Stimulated activated CD4-positive, alpha-beta T cell treated with anti-CD3 and anti-CD28 coated beads, Interleukin-12 subunit alpha, Interleukin-12 subunit beta, amount 100 ng/mL, for 48 hours (primary cell): Measurements from ENCODE around the gene NXPH4.

Source experiments
- DNase-seq, 3 donors: peaks; one replicate each; pipeline ENCODE4 v3.0.0-alpha.2; 2020; ENCODE audit warnings: low read depth in 2 of 3, low spot score in 1 of 3

The NXPH4 gene

DNA sequence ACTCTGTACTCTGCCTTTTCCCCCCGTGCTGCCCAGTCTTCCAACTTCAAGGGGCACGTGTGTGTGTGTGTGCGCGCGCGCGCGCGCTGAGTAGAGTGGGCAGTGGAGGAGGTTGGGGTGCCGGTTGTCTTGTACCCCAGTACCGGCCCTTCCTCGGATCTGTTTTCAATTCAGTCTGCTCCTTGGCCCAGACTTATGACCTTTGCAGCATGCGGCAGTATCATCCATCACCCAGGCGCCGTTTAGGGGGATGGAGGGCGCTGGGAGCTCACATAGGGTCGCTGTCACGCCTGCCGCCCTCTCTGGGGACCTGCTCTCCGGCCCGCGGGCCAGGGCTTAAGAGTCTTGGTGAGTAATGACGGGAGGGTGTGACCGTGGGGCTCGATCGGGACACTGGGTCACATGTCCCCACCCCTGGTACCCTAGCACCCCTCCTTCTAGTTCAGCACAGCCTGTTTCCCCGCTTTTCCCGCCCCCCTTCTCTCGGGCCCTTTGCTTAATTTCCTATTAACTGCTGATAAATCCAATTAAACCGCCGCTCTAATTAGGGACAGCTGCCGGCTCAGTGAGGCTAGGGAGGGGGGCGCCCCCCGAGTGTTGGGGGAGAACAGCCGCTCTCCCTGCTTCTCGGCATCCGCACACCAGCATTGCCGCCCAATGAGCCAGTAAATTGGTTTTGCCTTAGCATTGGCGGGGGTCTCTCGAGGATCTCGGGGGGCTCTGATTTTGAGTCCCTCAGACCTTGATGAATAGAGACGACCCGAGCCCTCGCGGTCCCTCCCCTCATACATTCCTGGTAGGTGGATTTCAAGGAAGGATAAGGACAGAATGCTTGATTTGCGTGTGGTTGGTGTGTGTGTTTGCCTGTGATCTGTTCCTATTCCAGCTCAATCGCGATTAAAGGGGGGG, 25.1 kb downstream of the NXPH4 start:
- DNase-seq: no peak

DNA sequence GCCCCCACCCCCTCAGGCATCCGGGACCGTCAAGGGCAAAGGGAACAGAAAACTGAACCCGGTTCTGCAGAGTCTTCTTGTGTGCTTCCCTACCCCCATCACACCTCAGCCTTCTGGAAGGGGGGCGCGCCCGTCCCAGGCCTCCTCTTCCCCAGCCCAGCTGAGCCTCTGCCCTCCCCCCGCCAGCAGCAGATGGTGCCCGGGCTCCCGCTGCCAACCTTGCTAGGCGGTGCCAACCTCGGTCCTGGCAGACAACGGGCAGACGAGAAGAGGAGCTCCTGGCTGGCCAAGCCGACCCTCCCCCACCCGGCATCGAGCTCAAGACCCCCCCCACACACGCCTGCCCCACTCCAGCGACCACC, 25.7 kb downstream of the NXPH4 start:
- DNase-seq: no peak

DNA sequence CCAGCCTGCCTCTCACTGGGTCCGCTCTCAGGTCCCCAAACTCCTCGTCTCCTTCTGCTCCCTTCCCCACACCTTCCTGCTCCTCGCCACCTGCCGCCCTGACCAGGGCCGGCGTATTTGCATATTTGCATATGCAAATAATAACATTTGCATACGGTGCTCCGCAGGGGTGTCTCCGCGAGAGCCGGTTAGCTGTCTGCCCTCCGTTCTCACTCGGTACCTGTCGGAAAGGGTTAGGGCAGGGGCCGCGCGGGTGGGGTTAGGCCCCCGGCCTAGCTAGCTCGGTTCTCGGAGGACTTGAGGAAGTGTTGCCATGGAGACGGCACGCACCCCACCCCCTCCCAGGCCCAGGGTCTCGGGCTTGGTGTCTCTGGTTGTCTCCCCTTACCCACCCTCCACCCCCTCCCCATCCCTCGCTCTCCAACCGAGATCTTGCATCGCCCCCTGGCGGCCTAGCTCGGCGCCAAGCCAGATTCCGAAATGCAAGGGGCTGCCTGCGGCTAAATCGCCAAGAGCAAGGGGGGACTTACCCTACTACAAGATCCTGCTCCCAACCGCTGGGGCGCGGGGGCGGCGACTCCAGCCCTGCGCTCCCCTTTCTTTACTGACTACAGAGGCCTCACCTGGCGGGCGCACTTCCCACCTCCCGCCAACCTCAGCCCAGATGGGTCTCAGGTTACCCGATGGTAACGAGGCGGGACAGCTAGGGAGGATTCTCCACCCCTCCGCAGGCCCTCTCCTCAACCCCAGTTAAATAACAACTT, 26.3 kb downstream of the NXPH4 start:
- peak in 1 of 3 donors; percentile 78 for DNase-seq

DNA sequence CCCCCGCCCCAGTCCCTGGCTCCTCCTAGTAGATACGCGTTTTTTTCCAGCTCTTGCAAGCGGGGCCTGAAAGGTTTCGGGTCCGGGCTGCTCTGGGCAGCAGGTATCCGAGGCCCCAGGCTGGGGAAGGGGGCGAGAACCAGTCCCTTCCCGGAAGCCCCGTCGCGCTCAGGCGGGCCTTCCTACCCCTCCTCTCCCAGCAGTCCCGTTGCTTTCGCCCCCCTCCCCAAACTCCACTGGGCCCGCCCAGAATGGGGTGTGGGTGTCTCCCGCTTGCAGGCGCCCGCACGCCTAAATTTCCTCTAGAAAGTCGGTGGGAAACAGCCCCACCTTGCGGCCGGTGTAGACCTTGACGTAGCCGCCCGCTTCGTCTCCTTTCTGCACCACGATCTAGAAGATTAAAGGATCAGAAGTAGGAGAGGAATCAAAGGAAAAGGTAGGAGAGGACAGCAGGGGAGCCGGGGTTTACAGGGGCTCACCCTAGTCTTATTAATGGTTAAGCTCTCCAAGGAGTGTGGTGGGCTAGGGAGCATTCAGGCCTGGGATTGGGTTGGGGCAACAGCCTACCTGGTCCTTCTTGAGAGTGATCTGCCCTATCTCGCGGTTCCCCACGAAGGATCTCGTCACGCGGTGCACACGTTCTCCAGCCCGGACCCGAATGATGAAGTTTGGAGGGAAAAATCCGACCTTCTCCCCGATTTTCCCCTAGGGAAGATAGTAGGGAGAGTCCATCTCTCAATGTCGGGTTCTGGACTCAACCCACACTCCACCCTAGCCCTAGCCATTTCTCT, 27.1 kb downstream of the NXPH4 start:
- peak in 2 of 3 donors; percentile 78 to 87 for DNase-seq

DNA sequence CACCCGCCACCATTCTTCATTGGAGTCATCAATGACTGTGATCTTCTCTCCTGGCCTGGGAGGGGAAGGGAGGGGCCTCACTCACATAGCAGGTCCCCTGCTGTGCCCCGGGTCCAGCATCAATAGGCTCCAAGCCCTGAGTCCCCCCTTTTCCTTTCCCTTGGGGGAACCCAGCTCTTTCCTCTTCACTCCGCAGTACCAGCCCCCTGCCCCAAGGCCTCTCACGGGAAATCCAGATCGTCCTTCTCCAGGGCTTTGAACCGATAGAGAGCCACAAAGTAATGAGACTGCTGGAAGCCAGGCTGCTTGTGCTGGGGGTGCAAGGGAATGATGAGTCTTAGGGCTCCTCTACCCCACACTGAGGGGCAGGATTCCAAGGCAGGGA, 27.7 kb downstream of the NXPH4 start:
- no peak for DNase-seq

DNA sequence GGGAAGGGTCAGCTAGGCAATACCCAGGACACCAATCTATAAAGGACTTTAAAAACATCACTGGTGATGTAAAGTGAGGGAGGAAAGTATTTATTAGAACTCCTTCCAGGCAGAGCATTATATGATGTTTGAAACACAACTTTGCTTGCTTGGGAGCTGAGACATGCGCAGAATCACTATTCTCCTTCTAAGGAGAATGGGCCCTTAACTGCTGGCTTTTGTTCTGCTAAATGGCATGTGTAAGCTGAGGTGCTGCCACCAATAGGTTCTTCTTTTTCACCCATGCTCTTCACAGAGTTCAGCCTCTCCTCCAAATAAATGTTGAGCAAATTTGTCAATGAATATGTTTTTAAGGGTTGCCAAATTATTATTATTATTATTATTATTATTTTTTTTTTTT, 30.4 kb downstream of the NXPH4 start:
- DNase-seq: no peak

DNA sequence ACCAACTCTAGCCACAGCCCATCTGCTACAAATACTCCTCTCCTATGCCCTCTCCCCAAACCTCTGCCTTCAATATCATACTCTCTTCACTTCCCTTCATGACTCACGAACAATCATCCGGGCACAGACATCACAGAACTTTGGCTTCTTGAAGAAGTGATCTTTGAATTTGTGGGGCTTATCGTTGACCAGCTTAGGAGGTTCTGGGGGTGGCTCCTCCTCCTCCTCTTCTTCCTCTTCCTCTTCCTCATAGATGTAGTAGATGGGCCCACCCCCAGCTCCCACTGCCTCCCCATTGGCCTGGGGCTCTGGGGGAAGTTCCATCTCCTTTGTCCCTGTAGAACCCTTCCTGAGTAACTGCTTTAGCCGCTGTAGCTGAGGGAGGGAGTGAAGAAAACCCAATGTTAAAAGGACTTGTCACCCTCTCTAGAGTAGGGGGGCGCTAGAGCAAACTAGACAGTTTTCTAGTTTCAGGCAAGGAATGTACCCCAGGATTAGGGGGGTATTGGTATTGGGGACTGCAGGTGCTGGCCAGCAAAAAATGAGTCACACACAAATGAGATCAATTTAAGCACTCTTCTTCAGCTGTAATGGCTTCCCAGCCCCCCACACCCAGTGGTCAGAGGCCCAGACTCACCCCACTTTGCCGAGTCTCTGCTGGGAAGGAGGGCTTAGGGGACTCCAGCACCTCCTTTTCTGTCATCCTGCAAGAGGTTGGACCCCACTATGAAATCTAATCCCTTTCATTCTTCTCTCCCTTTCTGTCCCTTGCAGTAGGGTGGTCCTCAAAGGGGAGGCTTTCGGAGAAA, 32.5 kb downstream of the NXPH4 start:
- no peak for DNase-seq

DNA sequence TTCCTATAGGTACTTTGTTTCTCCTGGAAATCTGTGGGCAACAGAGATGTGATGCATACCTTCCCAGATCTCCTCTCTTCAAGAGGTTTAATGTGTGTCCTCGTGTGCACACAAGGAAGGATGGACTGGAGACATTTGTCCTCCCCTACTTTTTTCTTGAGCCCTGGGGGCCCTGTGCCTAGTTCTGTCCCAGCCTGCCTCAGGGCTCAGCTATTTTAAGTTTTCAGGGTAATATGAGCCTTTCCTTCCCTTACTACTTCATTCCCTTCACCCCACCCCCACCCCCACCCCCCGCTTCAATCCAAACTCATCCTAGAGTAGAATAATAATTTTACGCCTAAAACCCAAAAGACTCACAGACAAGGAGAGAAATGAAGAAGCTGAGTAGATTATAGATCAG, 33.9 kb downstream of the NXPH4 start:
- DNase-seq: no peak

DNA sequence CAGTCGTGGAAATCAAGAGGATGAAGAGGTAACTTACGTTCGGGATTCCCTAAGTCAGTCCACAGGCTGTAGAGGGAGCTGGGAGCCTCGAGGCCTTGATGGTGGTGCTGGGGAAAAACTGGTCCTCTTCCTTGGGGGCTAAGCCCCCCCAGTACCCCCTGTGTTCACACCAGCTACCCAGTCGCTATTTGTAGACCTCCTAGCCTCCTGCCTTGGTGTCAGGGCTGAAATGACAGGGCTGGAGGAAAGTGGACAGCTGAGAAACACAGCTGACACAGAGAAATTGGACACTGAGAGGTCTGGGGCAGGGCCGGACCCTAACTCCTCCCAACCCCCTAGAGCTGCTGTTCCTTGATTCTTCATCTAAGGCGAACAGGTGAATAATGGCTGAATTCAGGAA, 34.4 kb downstream of the NXPH4 start, which contains the start of gene STAC3:
STAC3 (minus strand) TSS at position 232 of the 400 bp plus-strand sequence. CDS start 1,551 bp downstream, outside the sequence.
- no peak for DNase-seq

DNA sequence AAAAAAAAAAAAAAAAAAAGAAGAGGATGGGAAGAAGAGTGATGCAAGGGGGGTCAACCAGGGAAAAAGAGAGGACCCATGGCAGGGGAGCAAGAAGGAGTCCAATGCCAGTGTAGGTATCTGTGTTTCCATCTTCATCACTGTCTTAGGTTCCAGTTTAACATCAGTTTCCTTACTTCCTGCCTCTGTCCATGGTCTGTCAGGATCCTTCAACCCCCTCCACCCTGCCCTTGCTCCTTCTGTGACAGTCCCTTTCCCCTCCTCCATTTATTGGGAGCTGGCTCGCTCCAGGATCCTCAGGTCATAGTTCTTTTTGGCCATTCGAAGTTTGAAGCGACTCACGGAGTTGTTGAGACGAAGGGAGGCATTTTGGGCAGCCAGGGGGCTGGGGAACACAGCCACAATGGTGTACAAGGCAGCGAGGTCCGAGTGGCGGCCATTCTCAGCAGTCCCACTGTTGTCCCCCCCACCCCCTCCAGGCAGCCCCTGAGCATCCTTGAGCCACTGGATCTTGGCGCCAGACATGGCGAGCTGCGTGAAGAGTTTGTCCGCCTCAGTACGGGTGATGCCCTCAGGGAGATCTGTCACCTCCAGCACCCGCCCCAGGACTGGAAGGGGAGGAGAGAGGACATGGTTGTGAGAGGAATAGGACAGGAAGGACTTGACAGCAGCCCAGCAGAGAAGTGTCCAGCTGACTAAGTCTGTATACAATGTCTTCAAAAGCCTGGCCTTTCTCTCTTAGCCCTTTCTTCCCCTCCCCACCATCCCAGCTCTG, 38.1 kb downstream of the NXPH4 start:
- no peak for DNase-seq

DNA sequence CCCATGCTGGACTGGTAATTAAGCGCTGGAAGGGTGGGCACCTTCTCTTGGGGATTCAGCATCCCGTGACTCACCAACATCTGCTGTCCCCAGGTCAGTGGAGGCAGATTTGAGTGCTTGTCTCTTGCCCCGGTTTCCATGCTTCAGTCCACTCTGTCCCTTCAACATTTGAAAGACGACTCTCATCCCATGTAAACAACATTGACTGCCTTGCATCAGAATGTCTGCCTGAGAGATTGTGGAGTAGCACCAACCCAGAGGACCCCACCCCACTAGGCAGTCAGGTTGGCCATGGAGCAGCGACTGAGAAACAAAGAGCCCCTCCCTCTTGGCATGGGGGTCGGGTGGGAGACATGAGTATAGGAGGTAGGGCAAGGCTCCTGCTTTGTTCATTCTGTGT, 39.3 kb downstream of the NXPH4 start:
- DNase-seq: no peak

DNA sequence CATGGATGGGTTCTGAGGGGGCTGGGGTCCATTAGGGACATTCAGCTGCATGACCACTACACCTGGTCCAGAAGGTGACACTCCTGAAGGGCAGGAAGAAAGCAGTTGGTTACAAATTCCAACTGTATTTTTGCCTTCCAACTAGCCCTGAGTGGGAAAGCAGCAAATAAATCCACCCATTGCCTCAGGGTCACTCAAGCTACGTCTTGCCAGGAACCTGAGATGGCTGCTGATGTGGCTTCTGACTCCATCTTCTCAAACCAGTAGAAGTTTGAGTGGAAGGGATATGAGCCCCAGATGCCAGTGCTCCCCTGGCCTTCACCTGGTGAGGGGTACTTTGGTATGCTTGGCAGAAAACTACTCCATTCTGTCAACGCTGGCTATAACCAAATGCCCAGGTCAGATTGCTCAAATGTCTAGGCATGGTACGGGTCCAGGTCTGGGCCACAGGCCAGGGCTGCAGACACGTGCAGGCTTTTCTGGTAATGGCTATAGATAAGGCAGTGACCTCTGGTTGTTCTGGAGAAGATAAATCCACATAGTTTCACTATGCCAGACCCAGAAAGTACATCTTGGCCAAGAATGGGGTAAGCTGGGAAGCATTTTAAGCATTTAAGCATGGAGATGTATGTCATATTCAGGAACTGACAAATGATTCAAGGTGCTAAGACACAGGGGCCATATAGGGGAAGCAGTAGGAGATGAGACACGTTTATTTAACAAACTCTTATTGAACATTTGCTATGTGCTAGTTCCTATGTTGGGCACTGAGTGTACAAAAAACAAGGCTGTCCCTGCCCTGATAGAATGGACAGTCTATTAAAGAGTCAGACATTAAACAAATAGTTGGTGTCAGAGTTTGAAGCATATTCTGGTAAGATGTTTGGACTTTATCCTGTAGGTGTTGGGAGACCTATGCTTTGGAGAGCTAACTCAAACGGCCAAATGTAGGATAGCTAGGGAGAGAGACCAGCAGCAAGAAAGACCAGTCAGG, 42.7 kb downstream of the NXPH4 start:
- no peak for DNase-seq

DNA sequence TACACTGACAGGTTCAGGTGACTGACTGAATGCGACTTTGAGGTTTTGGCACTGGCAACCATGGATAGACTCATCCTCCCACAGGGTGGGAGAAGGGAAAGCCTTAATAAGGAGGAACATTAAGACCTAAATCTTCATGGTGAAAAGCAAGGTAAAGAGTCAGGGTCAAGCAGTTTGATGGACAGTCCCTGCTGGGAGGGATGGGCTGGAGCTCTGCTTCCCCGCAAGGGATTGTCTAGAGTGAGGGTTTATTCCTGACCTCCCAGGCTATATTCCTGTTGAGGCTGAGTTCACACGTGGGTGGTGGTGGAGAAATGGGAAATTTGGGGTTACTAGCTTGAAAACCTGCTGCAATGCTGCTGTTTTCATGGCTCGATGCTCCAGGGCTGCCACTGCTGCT, 43.8 kb downstream of the NXPH4 start:
- no peak for DNase-seq

DNA sequence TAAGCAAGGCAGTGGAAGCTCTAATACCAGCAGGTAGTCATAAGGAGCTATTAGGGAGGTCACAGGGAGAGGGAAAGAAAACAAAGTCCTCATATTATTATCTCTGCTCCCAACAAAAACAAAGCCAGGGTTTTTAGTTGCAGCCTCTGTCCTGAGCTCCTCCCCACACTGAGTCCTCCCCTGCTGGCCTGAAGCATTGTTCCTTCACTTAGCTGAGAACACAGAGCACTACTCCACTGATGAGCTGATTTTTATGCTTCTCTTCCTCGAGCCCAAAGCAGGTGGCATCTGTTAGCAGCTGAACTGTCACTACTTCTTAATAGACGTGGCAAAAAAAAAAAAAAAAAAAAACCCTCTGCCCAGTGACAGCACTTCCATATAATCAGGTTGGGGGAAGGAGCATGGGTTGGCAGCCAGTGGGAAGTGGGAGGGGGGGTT, 44.9 kb downstream of the NXPH4 start:
- DNase-seq: no peak

DNA sequence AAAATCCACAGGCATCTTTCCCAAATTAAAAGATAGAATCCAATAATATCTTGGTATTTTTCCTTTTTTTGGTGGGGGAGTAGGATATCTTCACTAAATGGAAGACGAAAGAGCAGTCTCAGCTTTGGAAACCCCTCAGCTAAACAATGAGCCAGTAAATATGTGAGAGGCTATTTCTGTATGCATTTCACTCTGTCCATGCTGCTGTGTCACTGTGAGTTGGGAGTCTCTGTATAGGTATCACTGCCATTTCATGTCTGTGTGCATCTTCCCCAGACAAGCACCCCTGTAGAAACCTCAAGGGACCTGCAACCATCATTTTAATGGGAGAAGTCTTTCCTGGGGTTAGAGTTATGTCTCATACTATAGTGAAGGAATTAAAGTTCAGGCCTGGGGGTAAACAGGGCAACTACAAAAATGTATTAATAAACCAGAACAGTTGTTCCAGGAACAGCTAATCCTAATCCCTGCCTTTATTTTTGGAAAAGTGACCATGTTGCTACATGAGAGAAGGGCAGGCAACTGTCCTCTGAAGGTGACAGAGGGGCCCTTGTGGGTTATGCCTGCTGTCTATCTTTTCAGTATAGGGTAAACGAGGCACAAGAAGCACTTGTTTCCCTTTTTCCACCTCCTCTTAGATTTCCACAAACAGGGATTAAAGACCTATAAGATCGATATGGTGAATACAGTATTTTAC, 45.7 kb downstream of the NXPH4 start:
- DNase-seq: no peak

DNA sequence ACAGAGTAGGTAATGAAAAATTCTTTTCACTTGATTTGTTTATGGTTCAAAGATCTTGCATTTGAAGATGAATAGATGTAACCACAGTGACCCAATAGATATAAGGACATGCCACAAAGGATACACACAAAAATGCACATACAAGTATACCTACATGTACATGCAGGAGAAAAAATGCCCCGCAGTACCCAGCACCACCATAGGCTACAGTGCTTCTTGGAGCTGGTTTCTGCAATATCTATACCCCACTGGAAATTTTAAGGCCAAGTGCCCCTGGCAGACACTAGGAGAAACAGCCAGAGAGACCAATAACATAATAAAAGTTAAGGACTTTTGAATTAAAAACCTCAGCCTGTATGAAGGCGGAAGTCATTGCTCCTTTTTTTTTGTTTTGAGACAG, 46.5 kb downstream of the NXPH4 start:
- DNase-seq: no peak

DNA sequence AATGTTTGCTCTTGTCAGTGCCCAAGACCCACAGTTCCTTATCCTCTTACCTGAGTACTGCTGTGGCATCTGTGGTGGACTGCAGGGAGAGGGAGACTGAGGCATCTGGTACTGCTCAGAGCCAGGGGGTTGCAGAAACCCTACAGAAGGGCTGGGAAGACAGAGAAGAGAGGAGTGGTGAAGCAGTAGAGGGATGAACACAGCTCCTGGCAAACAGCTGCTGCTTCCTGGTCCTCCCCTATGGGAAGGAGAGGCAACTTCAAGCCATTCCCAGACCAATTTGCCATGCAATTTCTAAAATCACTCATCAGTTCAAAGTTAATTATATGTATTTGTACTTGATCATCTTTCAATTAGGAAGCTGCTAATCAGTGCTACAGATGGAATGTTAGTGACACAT, 50.1 kb downstream of the NXPH4 start:
- no peak for DNase-seq

DNA sequence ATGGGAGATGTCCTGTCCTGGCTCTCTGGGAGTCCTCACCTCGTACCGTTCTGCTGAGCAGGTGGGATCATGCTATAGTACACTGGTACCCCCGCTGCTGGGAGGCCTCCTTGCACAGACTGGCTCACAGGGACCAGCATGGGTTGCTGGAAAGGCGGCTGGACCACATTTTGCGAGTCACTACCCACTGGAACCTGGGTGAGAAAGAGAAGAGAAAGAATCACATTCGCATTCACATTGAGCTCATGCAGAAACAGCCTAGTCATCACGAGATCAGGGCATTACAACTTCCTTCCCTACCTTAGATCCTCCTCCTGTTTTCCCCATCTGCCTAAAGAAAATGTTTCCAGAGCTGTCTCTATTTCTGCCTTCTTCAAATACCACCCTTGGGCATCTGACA, 51.7 kb downstream of the NXPH4 start:
- peak; percentile 23 to 38 (median 23) for DNase-seq
